C4-2B (cell line): ENCODE results near the gene UVRAG.

Experiments used
- CTCF ChIP-seq: fragments of 450-650 bp; conservative IDR thresholded peaks from 2 replicates; pipeline ENCODE4 v1.5.1; 2017; ENCODE audit warnings: mild to moderate bottlenecking
- ZFX ChIP-seq: fragments of 450-650 bp; IDR thresholded peaks from 2 replicates; pipeline ENCODE4 v1.6.1; 2017

GRCh38 chr11:76010051-76010450 is 195.0 kb downstream of the UVRAG start:
- TF ChIP-seq CTCF (no peak), ZFX (no peak)
